HG03139 (cell line): ENCODE measurements around the gene XPO6.

Source experiments
- ATAC-seq: cut with Tn5 transposase; IDR thresholded peaks from one replicate; pipeline ENCODE4 v1.9.1; 2021; ENCODE audit not compliant: unreplicated experiment

XPO6 gene

DNA sequence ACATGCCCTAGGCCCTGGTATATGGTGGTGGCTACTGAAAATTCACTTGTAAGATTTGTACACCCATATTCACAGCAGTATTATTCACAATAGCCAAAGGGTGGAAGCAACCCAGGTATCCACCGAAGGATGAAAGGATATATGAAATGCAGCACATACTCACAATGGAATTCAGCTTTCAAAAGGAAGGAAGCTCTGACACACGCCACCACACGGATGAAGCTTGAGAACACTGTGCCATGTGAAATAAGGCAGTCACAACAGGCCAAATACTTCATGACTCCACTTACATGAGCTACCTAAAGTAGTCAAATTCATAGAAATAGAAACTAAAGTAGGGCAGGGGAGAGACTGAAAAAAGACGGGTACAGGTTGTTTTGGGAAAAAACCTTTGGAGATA, 2.9 kb downstream of the XPO6 start:
- ATAC-seq = no peak

GRCh38 chr16:28208131-28208530, 3.6 kb downstream of the XPO6 start:
- no peak for ATAC-seq

DNA sequence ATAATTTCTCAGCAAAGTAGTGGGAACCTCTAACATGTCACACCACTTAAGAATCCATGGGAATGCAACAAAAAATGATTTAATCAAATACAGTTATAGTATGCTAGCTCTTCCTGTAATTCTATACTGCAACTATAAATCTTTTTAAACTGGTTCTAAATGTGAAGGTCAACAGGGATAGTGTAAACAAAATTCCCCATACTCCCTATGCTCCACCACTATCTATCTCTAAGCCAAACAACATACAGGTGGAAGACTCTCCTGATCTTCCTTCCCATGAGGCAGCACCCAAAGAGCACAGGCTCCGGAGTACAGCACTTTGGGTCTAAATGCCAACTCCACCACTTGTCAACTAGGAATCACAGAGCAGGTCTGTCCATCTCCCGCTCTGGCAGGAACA, 4.4 kb downstream of the XPO6 start:
- no peak for ATAC-seq

DNA sequence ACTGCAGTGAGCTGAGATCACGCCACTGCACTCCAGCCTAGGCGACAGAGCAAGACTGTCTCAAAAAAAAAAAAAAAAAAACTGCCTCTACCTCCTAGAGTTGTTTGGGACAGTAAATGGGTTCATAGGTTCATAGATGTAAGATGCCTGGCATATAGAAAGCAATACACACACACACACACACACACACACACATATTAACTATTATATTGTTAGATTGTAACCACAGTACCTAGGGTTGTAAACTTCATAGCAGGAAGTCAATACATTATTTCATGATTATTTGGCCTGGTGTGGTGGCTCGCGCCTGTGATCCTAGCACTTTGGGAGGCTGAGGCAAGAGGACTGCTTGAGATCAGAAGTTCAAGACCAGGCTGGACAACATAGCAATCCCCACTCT, 5.8 kb downstream of the XPO6 start:
- no peak for ATAC-seq

- ATAC-seq = no peak
Observed at GRCh38 chr16:28205117-28205899, 6.5 kb downstream of the XPO6 start.

- ATAC-seq = no peak
Observed at GRCh38 chr16:28204622-28205021, 7.1 kb downstream of the XPO6 start.

DNA sequence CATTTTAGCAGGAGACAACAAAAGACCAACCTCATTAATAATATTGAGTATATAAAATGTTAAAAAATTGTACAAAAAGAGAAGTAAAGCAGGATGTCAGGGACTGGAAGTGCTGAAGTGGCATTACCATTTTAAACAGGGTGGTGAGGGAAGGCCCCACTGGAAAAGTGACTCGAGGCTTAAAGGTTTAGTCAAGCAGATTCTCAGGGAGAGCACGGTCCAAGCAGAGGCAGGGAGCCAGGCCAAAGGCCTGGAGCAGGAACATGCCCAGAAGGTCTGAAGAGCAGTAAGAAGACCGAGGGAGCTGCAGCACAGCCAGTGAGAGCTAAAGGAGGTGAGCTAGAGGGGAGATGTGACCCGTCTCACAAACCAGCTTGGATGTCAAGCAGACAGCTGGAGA, 7.6 kb downstream of the XPO6 start:
- ATAC-seq = no peak

- no peak for ATAC-seq
Observed at GRCh38 chr16:28202147-28202746, 9.5 kb downstream of the XPO6 start.

DNA sequence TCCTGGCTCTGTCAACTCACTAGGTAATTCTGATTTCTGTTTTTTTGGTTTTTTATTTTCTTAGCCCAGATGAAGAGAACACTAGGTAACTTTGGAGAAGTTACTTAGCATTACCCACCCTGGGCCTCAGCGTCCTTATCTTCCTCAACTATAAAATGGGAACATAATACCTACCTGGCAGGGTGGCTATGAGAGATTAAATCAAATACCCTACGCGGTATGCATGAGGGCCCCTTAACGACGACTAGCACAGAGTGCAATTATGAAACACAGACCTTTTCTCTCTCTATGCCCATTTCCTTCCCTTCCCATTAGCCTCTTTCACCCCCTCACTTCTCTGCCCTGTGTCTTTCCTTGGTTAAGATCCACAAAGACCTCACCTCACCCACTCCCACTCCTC, 11.1 kb downstream of the XPO6 start:
- no peak for ATAC-seq

GRCh38 chr16:28196387-28196987, 15.3 kb downstream of the XPO6 start:
- ATAC-seq = no peak

- no peak for ATAC-seq
Observed at GRCh38 chr16:28195859-28196258, 15.9 kb downstream of the XPO6 start.

- no peak for ATAC-seq
Observed at GRCh38 chr16:28193530-28194423, 18.0 kb downstream of the XPO6 start.

GRCh38 chr16:28192806-28193529, 18.8 kb downstream of the XPO6 start:
- ATAC-seq = peak; percentile 51

- no peak for ATAC-seq
Observed at GRCh38 chr16:28191364-28191960, 20.3 kb downstream of the XPO6 start.

DNA sequence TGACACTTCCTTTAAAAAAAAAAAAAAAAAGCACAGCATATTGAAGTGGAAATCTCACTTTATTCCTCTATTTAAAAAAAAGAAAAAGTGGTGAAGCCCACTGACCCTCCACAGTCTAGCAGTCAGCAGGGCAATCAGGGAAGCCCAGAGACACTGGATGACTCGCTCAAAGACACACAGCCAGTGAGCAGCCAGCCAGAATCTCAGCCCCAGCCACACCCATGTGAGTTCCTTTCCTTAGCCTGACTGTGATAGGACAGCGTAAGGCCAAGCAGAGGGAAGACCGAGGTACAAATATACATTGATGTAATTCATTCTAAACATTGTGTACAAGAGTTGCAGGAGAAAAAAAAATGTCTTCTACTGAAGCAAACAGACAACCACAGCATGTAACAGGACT, 22.5 kb downstream of the XPO6 start:
- ATAC-seq = no peak

DNA sequence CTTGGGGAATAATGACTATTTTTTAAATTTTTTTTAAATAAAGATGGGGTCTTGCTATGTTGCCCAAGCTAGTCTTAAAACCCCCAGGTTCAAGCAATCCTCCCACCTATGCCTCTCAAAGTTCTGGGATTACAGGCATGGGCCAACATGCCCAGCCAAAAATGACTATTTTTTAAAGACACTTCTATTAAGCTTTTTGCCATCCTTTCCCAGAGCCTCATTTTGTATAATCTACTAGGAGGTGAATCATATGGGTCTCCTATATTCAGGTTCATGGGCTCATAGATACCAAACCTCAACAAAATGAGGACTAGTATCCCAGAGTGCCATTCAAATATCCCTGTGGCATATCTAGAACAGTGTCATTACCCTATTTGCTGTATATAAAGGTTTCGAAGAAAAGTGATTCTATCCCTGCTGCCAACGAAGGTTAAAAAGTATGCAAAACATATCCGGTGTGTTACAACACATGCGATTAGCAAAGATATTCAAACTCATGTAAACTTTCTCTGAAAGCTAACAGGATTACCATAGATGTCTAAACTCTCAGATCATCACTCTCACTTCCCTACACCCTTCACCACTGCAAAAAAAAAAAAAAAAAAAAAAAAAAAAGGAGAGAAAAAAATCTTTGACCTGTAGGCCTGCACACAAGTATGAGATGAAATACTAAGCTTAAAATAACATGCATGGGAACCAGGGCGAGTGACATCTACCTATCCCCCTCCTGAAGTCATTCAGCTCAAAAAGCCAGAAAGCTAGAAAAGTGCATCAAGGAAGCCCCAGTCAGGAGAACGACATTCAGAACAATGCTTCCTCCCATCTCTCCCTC, 23.5 kb downstream of the XPO6 start:
- peak; percentile 59 for ATAC-seq

- peak; percentile 33 for ATAC-seq
Observed at GRCh38 chr16:28187595-28188004, 24.2 kb downstream of the XPO6 start.

DNA sequence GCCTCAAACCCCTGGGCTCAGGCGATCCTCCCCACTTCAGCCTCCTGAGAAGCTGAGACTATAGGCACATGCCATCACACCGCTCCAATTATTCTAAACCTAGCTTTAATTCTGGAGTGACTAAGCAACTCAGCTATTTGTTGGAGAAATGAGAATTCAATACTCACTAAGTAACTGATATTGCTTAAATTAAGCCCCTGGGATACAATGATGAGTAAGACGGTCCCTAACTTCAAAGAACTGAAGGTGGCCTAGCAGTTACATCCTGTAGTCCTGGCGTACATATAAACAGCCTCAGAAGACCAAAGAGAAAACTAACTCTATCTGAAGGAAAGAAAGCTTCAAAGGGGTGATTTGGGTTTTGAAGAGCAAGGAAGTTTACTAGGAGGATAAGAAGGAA, 25.0 kb downstream of the XPO6 start:
- no peak for ATAC-seq

GRCh38 chr16:28185696-28186095, 26.1 kb downstream of the XPO6 start:
- no peak for ATAC-seq
